DMS 273 (cell line): Measurements from ENCODE around the gene CDK14.

Experiments
- DNase-seq: peaks from one replicate; lab custom pipeline; 2025; ENCODE audit not compliant: unreplicated experiment; lab: John Stamatoyannopoulos, UW

The CDK14 gene

DNA sequence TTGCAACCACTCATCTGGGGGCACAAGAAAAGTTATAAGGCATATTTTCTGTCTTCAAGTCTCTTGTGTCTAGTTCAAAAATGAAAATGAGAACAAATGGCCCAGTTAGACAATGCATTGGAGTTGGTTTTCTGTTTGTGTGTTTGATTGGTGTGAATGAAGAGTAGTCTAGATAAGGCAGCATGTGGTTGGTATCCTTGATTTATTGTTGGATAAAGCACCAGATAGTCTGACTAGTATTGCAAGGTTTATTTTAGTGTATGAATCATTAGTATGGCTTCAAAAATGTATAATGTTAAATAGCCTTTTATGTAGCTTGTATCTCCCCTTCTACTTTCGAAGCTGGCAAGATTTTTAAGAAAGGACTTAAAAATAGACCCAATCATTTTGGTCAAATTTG is 237.3 kb downstream of the CDK14 start:
- DNase-seq: no peak

- peak; percentile 83 for DNase-seq
These were observed 238.7 kb downstream of the CDK14 start for GRCh38 chr7:90834771-90835170.

DNA sequence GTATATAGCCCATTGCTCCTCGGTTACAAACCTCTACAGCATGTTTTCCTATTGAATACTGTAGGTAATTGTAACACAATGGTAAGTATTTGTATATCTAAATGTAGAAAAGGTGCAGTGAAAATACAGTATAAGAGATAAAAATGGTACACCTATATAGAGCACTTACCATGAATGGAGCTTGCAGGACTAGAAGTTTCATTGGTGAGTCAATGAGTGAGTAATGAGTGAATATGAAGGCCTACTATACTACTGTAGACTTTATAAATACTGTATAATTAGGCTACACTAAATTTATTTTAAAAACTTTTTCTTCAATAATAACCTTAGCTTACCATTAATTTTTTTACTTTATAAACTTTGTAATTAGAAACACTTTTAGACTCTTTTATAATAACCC is 239.7 kb downstream of the CDK14 start:
- DNase-seq: no peak

GRCh38 chr7:90836937-90837336 is 240.8 kb downstream of the CDK14 start:
- DNase-seq: no peak

DNA sequence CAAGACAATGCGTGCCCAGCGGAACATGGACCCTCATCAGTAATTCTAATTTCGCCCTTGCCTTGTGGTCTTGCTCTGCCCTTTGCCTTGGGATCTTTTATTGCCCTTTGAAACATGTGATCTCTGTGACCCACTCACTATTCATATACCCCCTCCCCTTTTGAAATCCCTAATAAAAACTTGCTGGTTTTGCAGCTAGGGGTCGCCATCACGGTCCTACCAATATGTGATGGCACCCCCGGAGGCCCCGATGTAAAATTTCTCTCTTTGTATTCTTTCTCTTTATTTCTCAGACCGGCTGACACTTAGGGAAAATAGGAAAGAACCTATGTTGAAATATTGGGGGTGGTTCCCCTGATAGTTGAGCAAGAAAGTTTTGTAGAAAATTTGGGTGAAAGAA is 242.7 kb downstream of the CDK14 start:
- peak; percentile 17 for DNase-seq

GRCh38 chr7:90839316-90839715 is 243.2 kb downstream of the CDK14 start:
- DNase-seq: peak; percentile 39

DNA sequence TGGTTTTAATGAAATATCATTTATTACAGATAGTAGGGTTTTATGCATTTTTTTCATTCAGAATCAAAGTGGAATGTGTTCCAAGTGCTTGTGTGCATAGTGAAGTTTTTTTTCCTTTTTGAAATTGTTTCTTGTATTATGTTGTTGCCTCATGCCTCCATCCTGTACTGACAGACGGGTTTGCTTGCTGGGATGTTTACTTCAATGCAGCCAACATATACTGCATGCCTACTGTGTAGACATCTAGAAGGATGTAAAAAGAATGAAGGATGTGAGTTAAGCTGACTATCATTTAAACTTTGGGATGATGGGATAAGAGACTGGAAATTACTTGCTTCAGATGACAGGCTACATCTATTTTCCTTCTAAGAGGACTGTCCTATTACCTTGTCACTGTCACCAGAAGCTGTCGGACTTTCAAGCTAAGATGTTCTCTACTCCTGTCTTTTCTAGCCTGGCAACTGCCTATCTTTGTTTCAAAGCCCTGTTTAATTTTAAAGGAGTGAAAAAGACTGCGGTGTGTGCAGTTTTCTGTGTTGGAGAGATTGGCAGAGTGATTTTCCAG is 243.7 kb downstream of the CDK14 start:
- DNase-seq: no peak

DNA sequence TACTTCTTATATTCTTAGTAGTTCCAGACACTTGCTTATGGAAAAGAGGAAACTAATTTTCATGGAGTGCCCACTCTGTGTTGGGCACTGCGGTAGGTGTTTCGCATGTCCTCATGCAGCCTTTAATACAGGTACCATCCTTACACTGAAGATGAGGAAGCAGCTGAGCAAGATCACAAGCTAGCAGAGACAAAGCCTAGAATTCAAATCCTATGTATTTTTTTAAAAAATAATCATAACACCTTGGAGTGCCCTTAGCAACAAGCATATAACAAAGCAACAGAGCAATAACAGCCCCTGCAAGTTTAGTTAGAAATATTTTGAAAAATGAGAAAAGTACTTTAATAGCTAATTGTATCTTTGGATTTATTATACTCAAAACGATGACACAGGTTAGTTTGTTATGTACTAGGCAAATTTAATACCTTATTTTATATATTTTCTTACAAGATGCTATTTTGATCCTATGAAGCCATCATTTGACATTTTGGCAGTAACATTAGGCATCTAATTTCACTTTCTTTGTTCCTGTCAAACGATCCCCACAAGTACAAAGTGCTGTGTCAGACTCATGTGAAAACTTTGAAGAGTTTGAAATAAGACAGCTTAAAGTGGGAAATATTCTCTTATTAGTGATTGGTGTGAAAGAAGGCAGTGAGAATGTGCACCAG is 245.8 kb downstream of the CDK14 start:
- DNase-seq: no peak

GRCh38 chr7:90842430-90842788 is 246.3 kb downstream of the CDK14 start:
- no peak for DNase-seq

- DNase-seq: no peak
These were observed 247.4 kb downstream of the CDK14 start for GRCh38 chr7:90843472-90843871.

DNA sequence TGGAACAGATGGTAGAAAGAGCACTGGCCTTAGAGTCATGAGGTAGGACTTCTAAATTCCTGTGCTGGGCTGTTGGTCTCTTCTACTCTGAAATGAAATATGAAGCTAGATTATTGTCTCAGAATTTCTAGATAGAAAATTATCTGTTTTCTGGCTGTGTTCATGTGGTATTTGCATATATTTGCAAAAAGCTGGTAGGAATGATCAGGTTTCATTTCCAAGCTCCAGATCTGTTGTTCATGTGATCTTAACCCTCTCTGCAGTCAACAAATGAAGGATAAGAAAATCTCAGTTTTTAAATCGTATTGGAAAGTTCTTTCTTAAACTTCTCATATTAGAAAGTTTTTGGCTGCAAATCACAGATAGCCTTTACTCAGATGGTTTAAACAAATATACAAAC is 248.3 kb downstream of the CDK14 start:
- no peak for DNase-seq

- DNase-seq: no peak
These were observed 250.1 kb downstream of the CDK14 start for GRCh38 chr7:90846192-90846591.

DNA sequence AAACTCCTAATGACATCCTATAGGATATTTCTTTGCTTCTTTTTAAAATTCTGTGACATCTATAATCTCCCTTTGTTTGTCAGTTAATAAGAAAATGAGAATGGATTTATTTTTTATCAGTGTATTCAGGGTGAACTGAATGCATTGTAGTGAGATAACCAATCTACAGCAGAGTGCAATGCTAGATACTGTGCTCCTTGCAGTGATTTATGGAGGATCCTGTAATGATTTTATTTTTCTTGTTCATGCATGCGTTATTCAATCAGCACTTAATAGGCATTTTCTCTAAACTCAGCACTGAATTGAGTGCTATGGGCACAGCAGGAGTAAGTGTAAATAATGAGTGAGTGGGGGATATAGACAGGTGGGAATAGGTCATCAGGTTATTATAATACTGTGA is 253.9 kb downstream of the CDK14 start:
- peak; percentile 61 for DNase-seq

DNA sequence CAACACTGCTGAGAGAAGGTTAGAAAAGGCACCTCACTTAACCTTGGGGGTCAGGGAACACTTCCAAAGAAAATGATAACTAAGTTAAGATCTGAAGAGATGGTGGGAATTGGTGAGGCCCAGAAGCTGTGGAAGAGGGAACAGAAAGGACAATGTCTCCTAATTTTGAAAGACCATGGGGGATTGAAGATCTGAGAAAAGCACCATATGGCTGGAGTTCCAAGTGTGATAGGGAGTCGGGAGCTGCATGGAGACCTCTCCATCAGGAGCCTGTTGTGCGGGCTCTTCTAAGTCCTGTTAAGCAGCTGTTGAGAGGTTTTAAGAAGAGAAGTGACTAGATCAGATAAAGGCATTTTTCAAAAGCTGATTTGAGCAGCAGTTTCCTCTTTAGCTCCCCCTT is 254.3 kb downstream of the CDK14 start:
- peak; percentile 77 for DNase-seq

GRCh38 chr7:90853205-90853604 is 257.1 kb downstream of the CDK14 start:
- DNase-seq: no peak

GRCh38 chr7:90856351-90857070 is 260.4 kb downstream of the CDK14 start:
- no peak for DNase-seq

- peak; percentile 30 for DNase-seq
These were observed 261.5 kb downstream of the CDK14 start for GRCh38 chr7:90857603-90858002.

- no peak for DNase-seq
These were observed 262.4 kb downstream of the CDK14 start for GRCh38 chr7:90858546-90858945.

GRCh38 chr7:90859521-90859920 is 263.4 kb downstream of the CDK14 start:
- DNase-seq: no peak

GRCh38 chr7:90864088-90864487 is 268.0 kb downstream of the CDK14 start:
- no peak for DNase-seq

DNA sequence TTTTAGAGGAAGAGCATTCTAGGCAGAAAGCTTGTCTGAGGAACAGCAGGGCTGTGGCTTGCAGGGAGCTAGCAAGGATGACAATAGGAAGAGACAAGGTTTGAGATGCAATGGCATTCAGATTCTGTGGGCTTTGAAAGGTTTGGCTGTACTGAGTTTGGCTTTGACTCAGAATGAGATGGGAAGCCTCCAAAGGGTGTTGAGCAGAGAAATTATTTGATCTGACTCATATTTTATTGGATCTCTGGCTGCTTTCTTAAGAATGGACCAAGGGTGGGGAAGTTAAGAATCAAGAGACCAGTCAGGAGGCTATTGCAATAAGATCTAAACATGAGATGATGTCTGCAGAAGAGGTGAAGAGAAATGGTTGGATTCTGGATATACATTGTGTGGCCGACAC is 273.2 kb downstream of the CDK14 start:
- no peak for DNase-seq

GRCh38 chr7:90876701-90877100 is 280.6 kb downstream of the CDK14 start:
- DNase-seq: no peak

GRCh38 chr7:90877201-90877600 is 281.1 kb downstream of the CDK14 start:
- no peak for DNase-seq
